A673 (cell line): ENCODE measurements around the gene CCDC190. TPM values are rescaled to one million over a fixed set of nuclear protein-coding genes. Genes with fewer than 3 reads are reported as not detected.
"Not testable (repeated sequence)": the region's sequence is repeated elsewhere in the genome, so short reads cannot be mapped to it uniquely, and the experiment has no call there.

Experiments
- BruUV-seq: library from RNA; stranded (reverse); fragments of 400-500 nt; replicated peaks from 2 replicates; lab custom pipeline; 2021; lab: Mats Ljungman, UMichigan
- CTCF ChIA-PET: fragments of 300-600 bp; sonication (Branson Sonifier 250); formaldehyde crosslinking; loops from one replicate; lab custom pipeline; 2022; ENCODE audit warnings: antibody characterized with exemption; lab: Charles Lee
- POLR2A ChIA-PET: fragments of 300-600 bp; sonication (Branson Sonifier 250); formaldehyde crosslinking; loops from one replicate; lab custom pipeline; 2022; ENCODE audit warnings: antibody characterized with exemption; ENCODE audit not compliant: low non-redundant PET; lab: Charles Lee
- DNase-seq: peaks from one replicate; pipeline ENCODE4 v3.0.0-alpha.2; 2015; ENCODE audit warnings: low spot score
- H3K27ac ChIP-seq: fragments of 200-600 bp; sonication (generic); 2 replicates; pipeline ENCODE4 v1.5.1; 2016; ENCODE audit warnings: mixed run types, low read depth, mild to moderate bottlenecking, mixed read lengths, antibody characterized with exemption, low read length; ENCODE audit not compliant: poor library complexity, severe bottlenecking
- H3K27me3 ChIP-seq: fragments of 200-600 bp; sonication (generic); replicated peaks from 2 replicates; pipeline ENCODE4 v1.6.1; 2017; ENCODE audit warnings: mixed run types, low read depth, mild to moderate bottlenecking, mixed read lengths, antibody characterized with exemption, low read length; ENCODE audit not compliant: insufficient read depth, poor library complexity
- H3K36me3 ChIP-seq: fragments of 200-600 bp; sonication (generic); 2 replicates; pipeline ENCODE4 v1.6.1; 2016; ENCODE audit warnings: mixed run types, mild to moderate bottlenecking, mixed read lengths, antibody characterized with exemption, low read length; ENCODE audit not compliant: insufficient read depth, poor library complexity, severe bottlenecking
- H3K4me1 ChIP-seq: fragments of 200-600 bp; sonication (generic); 2 replicates; pipeline ENCODE4 v1.6.1; 2017; ENCODE audit warnings: mixed run types, mild to moderate bottlenecking, mixed read lengths, antibody characterized with exemption, low read length; ENCODE audit not compliant: insufficient read depth, poor library complexity, severe bottlenecking
- H3K4me3 ChIP-seq: fragments of 200-600 bp; sonication (generic); 2 replicates; pipeline ENCODE4 v1.5.1; 2016; ENCODE audit warnings: low read depth, mixed run types, mild to moderate bottlenecking, mixed read lengths, low read length; ENCODE audit not compliant: poor library complexity, severe bottlenecking
- H3K9me3 ChIP-seq: fragments of 200-600 bp; sonication (generic); 2 replicates; pipeline ENCODE4 v1.6.1; 2016; ENCODE audit warnings: mixed run types, low read depth, mild to moderate bottlenecking, mixed read lengths, antibody characterized with exemption, low read length; ENCODE audit not compliant: poor library complexity, severe bottlenecking
- CTCF ChIP-seq: fragments of 300-800, 200-600 bp; sonication (generic); conservative IDR thresholded peaks from 2 replicates; pipeline ENCODE4 v1.5.1; 2017; ENCODE audit warnings: low read depth, mild to moderate bottlenecking, antibody characterized with exemption, low read length, moderate library complexity, mixed read lengths
- EZH2 ChIP-seq: fragments of 200-600 bp; sonication (generic); IDR thresholded peaks from 2 replicates; pipeline ENCODE4 v1.6.1; 2017; ENCODE audit warnings: borderline replicate concordance, low read depth, mild to moderate bottlenecking, mixed read lengths, antibody characterized with exemption, low read length; ENCODE audit not compliant: poor library complexity, severe bottlenecking
- intact Hi-C: fragments of 100-400 bp; cut with micrococcal nuclease; formaldehyde crosslinking; loops from one replicate; pipeline ENCODE4 v1.10.0; 2022; ENCODE audit not compliant: unreplicated experiment
- total RNA-seq: library from RNA; stranded (reverse); gene quantifications from 2 replicates; pipeline ENCODE4 v1.2.3, GENCODE V29; 2021

CCDC190 gene
- total RNA-seq, 1 experiment from 2014 or later: 0.39 TPM

DNA sequence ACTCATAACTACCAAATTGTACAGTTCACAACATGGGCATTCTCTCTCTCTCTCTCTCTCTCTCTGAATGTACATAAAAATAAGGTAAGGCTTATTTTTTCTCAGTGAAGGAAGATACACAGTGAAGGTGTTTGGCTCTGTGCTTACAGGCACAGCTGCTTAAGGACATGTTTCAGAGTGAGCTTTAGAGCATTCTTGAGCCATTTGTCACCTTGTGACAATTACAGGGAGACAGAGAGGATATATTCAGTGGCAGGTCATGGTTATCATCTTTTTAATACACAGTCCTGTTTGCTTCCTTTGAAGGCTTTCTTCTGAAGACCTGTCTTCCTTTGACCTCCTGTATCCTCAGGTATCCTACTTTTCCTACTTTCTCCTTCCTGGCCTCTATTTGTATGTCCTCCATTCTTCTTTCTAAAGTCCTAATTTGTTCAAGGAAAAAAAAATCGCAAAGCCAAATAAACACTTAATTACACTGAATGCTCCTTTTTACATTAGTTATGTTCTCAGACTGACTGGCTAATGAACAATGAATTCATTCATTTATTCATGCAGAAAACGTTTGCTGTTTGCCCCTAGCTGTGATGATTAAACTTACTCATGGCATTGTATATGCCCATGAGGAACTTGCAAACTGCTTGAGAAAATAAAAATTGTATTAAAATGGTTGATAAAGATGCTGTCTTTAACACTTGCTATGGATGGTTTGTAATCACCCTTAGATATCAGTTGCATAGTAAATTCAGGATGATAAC, 37.0 kb downstream of the CCDC190 start:
- intact Hi-C loops: loop anchor here (10.0 kb wide), 1 partner anchor 209 kb away; no protein-coding TSS in a partner anchor
- ChIA-PET POLR2A (interaction anchor here (0.7 kb wide), 1 partner anchor 210 kb away, joined by 3 read pairs; no protein-coding TSS in a partner anchor), CTCF (interaction anchor here (0.7 to 0.8 kb wide), 2 partner anchors 54 to 211 kb away, joined by 3 to 4 read pairs; no protein-coding TSS in a partner anchor)
- H3K36me3 ChIP-seq: no peaks in the 10 kb centered on the region
- H3K27me3 ChIP-seq: no peaks in the 10 kb centered on the region
- BruUV-seq: no TSS peak
- peaks cover 26% of the 10 kb centered on the region for H3K4me1 ChIP-seq
- H3K9me3 ChIP-seq: no peaks in the 10 kb centered on the region
- DNase-seq: no peak
- H3K4me3 ChIP-seq: no peak overlapping the region
- TF ChIP-seq EZH2: no peak
- TF ChIP-seq CTCF: no peak
- H3K27ac ChIP-seq: no peak overlapping the region

GRCh38 chr1:162823231-162823630, 37.7 kb downstream of the CCDC190 start:
- intact Hi-C loops: loop anchor here (10.0 kb wide), 1 partner anchor 208 kb away; no protein-coding TSS in a partner anchor
- H3K27me3 ChIP-seq: no peaks in the 10 kb centered on the region
- CTCF ChIA-PET: interaction anchor here (0.7 kb wide), 1 partner anchor 55 kb away, joined by 3 read pairs; no protein-coding TSS in a partner anchor
- H3K4me3 ChIP-seq: peak overlapping the region; percentile 53
- no peak overlapping the region for H3K27ac ChIP-seq
- no peaks in the 10 kb centered on the region for H3K9me3 ChIP-seq
- no TSS peak for BruUV-seq
- peaks cover 26% of the 10 kb centered on the region for H3K4me1 ChIP-seq
- TF ChIP-seq EZH2: no peak
- TF ChIP-seq CTCF: no peak
- peak; percentile 39 for DNase-seq
- POLR2A ChIA-PET: interaction anchor here (0.7 kb wide), 1 partner anchor 191 kb away, joined by 4 read pairs; no protein-coding TSS in a partner anchor
- no peaks in the 10 kb centered on the region for H3K36me3 ChIP-seq

DNA sequence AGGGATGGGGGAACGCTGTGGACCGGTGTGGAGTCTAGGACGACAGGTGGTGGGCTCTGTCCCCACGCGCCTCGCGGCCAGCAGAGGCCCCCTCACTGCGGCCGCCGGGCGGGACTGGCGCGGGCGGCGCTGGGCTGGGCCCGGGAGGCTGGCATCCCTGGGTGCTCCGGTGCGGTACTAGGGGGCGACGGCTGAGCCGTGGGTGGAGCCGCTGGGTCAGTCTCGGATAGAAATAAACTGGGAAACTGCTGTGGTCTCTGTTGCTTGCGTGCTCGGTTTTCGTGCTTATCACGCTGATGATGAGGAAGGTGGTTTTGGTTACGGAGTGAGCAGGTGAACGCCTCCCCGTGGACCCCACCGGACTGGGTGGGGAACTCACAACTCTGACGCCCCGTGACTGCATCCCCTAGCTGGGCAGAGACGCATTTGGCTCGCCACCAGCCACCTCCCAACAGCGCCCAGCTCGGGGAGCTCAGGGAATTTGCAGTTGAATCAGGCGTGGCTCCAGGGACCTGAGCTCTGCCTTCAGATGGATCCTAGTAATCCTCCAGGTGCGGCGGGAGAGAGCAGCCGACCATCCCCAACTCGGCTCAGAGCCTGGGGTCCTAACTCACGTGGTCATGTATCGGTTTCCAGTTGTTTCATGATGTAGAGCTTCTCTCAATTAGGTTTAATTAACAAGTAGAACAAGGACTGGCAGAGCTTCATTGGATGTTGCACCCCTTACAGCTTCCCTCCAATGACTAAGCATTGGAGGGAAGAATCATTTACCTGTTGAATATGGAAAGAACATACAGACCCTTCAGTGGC, 38.4 kb downstream of the CCDC190 start:
- Histone ChIP-seq H3K4me3 (peak overlapping the region; percentile 53), H3K9me3 (no peaks in the 10 kb centered on the region), H3K36me3 (no peaks in the 10 kb centered on the region), H3K27ac (peak overlapping the region; percentile 70), H3K27me3 (no peaks in the 10 kb centered on the region), H3K4me1 (peaks cover 26% of the 10 kb centered on the region)
- ChIA-PET POLR2A (interaction anchor here (0.7 kb wide), 1 partner anchor 190 kb away, joined by 4 read pairs; no protein-coding TSS in a partner anchor), CTCF (no interaction called here)
- BruUV-seq: no TSS peak
- peak; percentile 65 for DNase-seq
- intact Hi-C loops: loop anchor here (10.0 kb wide), 1 partner anchor 208 kb away; no protein-coding TSS in a partner anchor
- TF ChIP-seq EZH2 (no peak), CTCF (0 out of 2 replicates have a peak, but pooled peaks have one; percentile 8)

DNA sequence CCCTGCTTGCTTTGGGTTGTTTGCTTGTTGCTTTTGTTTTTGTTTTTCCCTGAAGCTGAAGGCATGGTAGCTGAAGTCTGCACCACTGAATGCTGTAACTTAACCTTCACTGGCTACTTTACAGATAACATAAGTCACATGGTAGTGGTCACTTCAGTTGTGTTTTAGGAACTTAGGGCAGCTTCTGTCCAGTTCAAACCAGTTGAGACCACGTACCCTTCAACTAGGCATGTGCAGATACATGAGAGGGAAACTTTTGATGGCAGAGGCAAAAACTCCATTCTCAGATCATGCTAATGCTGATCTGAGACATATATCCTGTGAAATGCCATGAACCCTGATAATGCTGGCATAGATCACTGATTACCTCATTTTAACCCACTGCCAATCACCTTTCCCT, 42.3 kb downstream of the CCDC190 start:
- H3K36me3 ChIP-seq, H3K9me3 ChIP-seq, POLR2A ChIA-PET, DNase-seq, H3K4me3 ChIP-seq, BruUV-seq, intact Hi-C loops, H3K27ac ChIP-seq, H3K27me3 ChIP-seq, CTCF ChIA-PET: not testable (repeated sequence)
- peaks cover 21% of the 10 kb centered on the region for H3K4me1 ChIP-seq

GRCh38 chr1:162818136-162818535, 42.8 kb downstream of the CCDC190 start:
- POLR2A ChIA-PET, H3K4me3 ChIP-seq, intact Hi-C loops, H3K36me3 ChIP-seq, H3K9me3 ChIP-seq, CTCF ChIA-PET, H3K27ac ChIP-seq, H3K27me3 ChIP-seq, BruUV-seq, DNase-seq: not testable (repeated sequence)
- peaks cover 15% of the 10 kb centered on the region for H3K4me1 ChIP-seq
